Esophagus squamous epithelium (tissue), 5 donors: ENCODE measurements around the gene RNF215. TPM values are rescaled to one million over a fixed set of nuclear protein-coding genes. Genes with fewer than 3 reads are reported as not detected.

Experiments
- DNase-seq: peaks from one replicate; lab custom pipeline; 2025; lab: John Stamatoyannopoulos, UW
- H3K27ac ChIP-seq, 4 donors: fragments of 200-600 bp; sonication (generic); one replicate each; pipeline ENCODE4 v1.5.1; 2016 to 2019; ENCODE audit warnings: mild to moderate bottlenecking in 1 of 4
- H3K27me3 ChIP-seq, 4 donors: fragments of 200-600 bp; sonication (generic); 1 replicate in 3 of 4; 2 replicates in 1 of 4; pipeline versions ENCODE4 v1.5.1 to v1.6.0; 2017 to 2021; ENCODE audit warnings: antibody characterized with exemption in 1 of 4
- H3K36me3 ChIP-seq, 3 donors: fragments of 200-600 bp; sonication (generic); one replicate each; pipeline ENCODE4 v1.5.1; 2016 to 2019
- H3K4me1 ChIP-seq, 3 donors: fragments of 200-600 bp; sonication (generic); one replicate each; pipeline ENCODE4 v1.5.1; 2017 to 2019
- H3K4me3 ChIP-seq, 4 donors: fragments of 200-600 bp; sonication (generic); 1 replicate in 3 of 4; 2 replicates in 1 of 4; pipeline ENCODE4 v1.5.1; 2016 to 2019; ENCODE audit warnings: mild to moderate bottlenecking in 2 of 4, moderate library complexity in 1 of 4
- H3K9me3 ChIP-seq, 3 donors: fragments of 200-600 bp; sonication (generic); one replicate each; pipeline ENCODE4 v1.5.1; 2016 to 2019
- POLR2A ChIP-seq, 4 donors: fragments of 450-650 bp; IDR thresholded peaks; one replicate each; pipeline ENCODE4 v1.6.1; 2017; ENCODE audit warnings: antibody characterized with exemption in 4 of 4, mild to moderate bottlenecking in 4 of 4, moderate library complexity in 3 of 4
- WGBS, 2 donors: methylation state at CpG; one replicate each; pipeline ENCODE4 v1.1.5; 2018; 5-methylcytosine and 5-hydroxymethylcytosine counted together
- intact Hi-C: fragments of 100-400 bp; cut with DNase I; formaldehyde crosslinking; loops from one replicate; pipeline ENCODE4 v1.15.0; 2022
- total RNA-seq, 4 donors: library from RNA; depleted of rRNA; stranded (reverse); fragments of >200 nt; gene quantifications; one replicate each; pipeline ENCODE4 v1.1.0, GENCODE V29; 2016
- TF ChIP-seq, protein P1 (sequence below), 6 experiments: fragments of 450-650 bp in 4 of 6; fragments of 200-600 bp in 2 of 6; sonication (generic) in 2 of 6; IDR thresholded peaks; one replicate each; pipeline ENCODE4 v1.5.1; 2016 to 2019; ENCODE audit warnings: antibody characterized with exemption in 6 of 6, mild to moderate bottlenecking in 4 of 6, moderate library complexity in 4 of 6
- donor health status: DM: yes; HTN: yes; CAD: no.

RNF215 gene
- total RNA-seq, 4 donors from 2014 or later: 2.3 to 8.4 (median 3.9) TPM

DNA sequence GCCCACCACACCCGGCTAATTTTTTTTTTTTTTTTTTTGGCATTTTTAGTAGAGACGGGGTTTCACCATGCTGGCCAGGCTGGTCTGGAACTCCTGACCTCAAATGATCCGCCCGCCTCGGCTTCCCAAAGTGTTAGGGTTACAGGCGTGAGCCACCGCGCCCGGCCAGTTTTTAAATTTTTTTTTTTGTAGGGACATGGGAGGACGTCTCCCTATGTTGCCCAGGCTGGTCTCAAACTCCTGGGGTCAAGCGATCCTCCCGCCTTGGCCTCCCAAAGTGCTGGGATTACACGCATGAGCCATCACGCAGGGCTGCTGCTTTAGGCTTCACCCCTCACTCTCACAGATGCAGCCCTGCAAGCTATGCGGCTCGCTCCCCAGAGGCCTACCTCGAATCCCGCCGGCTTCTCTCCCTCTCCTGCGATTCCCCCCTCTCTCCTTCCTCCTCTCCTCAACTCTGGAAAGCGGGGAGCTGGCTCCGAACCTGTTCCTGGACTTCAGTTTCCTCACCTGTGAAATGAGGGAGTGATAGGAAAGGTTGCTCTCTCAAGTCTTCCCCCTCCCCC, 29.5 kb downstream of the RNF215 start:
- intact Hi-C loops: no loop called here
- H3K4me3 ChIP-seq: peak overlapping the region in 3 of 4 donors; percentile 77 to 94 (median 89)
- H3K36me3 ChIP-seq: peaks cover 2 to 10% (median 2%) of the 10 kb centered on the region in 3 donors
- no peak for TF ChIP-seq POLR2A (IDR thresholded peaks at IDR 0.05)
- TF ChIP-seq, protein P1, sequence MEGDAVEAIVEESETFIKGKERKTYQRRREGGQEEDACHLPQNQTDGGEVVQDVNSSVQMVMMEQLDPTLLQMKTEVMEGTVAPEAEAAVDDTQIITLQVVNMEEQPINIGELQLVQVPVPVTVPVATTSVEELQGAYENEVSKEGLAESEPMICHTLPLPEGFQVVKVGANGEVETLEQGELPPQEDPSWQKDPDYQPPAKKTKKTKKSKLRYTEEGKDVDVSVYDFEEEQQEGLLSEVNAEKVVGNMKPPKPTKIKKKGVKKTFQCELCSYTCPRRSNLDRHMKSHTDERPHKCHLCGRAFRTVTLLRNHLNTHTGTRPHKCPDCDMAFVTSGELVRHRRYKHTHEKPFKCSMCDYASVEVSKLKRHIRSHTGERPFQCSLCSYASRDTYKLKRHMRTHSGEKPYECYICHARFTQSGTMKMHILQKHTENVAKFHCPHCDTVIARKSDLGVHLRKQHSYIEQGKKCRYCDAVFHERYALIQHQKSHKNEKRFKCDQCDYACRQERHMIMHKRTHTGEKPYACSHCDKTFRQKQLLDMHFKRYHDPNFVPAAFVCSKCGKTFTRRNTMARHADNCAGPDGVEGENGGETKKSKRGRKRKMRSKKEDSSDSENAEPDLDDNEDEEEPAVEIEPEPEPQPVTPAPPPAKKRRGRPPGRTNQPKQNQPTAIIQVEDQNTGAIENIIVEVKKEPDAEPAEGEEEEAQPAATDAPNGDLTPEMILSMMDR (IDR thresholded peaks at IDR 0.05): no peak
- no peak for DNase-seq
- H3K27ac ChIP-seq: no peak overlapping the region
- no peaks in the 10 kb centered on the region for H3K9me3 ChIP-seq
- H3K27me3 ChIP-seq: no peaks in the 10 kb centered on the region
- peaks cover 16 to 39% (median 22%) of the 10 kb centered on the region in 3 donors for H3K4me1 ChIP-seq
- WGBS, 2 donors: 59 to 64% methylated on average over 21 to 22 of the region's 22 CpGs

DNA sequence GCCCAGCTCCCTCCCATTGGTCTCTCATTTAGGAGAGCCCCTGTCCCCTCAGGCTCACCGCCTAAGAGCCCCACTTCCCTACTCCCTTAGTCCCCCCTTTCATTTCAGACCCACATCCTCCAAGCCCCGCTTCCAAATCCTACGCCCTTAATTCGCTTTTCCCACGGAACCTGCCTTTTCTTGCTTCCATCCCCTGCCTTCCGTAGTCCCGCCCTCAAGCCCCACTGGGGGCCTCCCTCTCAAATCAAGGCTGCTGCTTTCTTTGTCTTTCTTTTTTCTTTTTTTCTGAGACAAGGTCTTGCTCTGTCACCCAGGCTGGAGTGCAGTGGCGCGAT, 30.0 kb downstream of the RNF215 start:
- H3K36me3 ChIP-seq: peaks cover 7 to 15% (median 8%) of the 10 kb centered on the region in 3 donors

DNA sequence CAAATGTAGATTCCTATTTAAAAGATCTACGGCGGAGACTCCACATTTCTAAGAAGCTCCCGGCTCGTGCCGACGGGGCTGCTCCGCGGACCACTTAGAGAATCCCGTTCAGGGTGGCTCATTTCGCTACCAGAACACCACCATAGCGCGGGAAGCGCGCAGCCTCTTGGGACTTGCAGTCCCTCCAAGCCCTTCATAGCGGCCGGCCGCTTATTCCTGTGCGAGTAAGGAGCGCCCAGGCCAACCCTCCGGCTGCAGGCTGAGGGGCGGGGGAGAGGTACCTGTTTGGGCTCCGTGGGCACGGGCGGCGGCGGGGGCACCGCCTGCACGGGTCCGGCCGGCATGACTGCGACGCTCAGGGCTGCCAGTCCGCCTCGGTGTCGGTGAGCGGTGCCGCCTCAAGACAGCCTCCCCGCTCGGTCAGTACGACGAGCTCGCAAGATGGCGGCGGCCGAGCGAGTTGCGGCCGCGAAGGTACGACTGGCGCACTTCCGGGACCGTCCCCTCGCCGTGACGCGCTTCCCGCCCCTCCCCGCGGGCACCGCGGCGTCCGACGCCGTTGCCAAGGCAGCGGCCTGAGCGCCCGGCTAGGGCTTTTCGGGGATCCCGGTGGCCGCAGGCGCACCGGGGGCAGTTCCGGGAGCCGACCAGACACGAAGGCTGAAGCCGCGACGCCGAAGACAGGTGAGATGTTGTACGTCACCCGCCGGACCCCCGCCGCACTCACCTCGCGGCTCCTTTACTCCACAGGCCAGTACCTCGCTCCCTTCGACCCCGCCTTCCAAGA, 30.6 kb downstream of the RNF215 start, which contains the start of the genes CCDC157 and SF3A1:
CCDC157 (plus strand) TSS at position 559 of the 787 bp plus-strand sequence. CDS start 8,994 bp downstream, outside the sequence.
SF3A1 (minus strand) TSS at position 446 of the 787 bp plus-strand sequence; CDS start at position 344, 102 bp downstream.
- 0% methylated on average over 12 to 37 of the region's 91 CpGs for WGBS, 2 donors
- H3K27me3 ChIP-seq: no peaks in the 10 kb centered on the region
- H3K4me3 ChIP-seq: peak within 1 kb of the TSS; percentile 64 to 94 (median 83)
- TF ChIP-seq, protein P1 (IDR thresholded peaks at IDR 0.05): peak in 1 of 6 experiments; percentile 2
- TF ChIP-seq POLR2A (IDR thresholded peaks at IDR 0.05): peak in 2 of 4 donors; percentile 88 to 92
- H3K4me1 ChIP-seq: peaks cover 16 to 39% (median 26%) of the 10 kb centered on the region in 3 donors
- no peaks in the 10 kb centered on the region for H3K9me3 ChIP-seq
- H3K36me3 ChIP-seq: peaks cover 13 to 21% (median 13%) of the 10 kb centered on the region in 3 donors
- intact Hi-C loops: no loop called here
- DNase-seq: peak; percentile 69
- peak within 1 kb of the TSS; percentile 96 to 99 (median 98) for H3K27ac ChIP-seq

More for the DNA sequence above, 30.0 kb downstream of the RNF215 start:
- no peaks in the 10 kb centered on the region for H3K9me3 ChIP-seq
- DNase-seq: no peak
- peak overlapping the region; percentile 96 to 99 (median 98) for H3K27ac ChIP-seq
- intact Hi-C loops: no loop called here
- peak overlapping the region; percentile 64 to 94 (median 83) for H3K4me3 ChIP-seq
- peaks cover 16 to 39% (median 22%) of the 10 kb centered on the region in 3 donors for H3K4me1 ChIP-seq
- TF ChIP-seq, protein P1 (IDR thresholded peaks at IDR 0.05): no peak
- TF ChIP-seq POLR2A (IDR thresholded peaks at IDR 0.05): no peak
- no peaks in the 10 kb centered on the region for H3K27me3 ChIP-seq
- 3 to 6% methylated on average over 9 of the region's 9 CpGs for WGBS, 2 donors

DNA sequence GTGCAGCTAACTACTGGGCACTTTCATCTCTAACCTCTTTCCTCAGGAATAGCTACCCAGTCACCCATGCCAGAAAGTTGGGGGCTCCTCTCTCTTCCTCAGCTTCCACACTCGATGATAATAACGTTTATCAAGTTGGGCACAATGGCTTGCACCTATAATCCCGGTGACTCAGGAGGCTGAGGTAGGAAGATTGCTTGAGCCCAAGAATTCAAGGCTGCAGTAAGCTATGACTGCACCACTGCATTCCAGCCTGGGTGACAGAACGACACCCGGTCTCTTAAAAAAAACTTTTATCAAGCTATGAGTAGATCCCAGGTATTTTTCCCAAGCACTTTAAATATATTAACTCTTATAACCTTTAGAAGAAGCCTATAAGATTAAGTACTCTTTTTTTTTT, 32.6 kb downstream of the RNF215 start:
- no peaks in the 10 kb centered on the region for H3K27me3 ChIP-seq
- no peaks in the 10 kb centered on the region for H3K9me3 ChIP-seq
- H3K36me3 ChIP-seq: peaks cover 15 to 41% (median 21%) of the 10 kb centered on the region in 3 donors
- intact Hi-C loops: no loop called here
- peak overlapping the region in 3 of 4 donors; percentile 77 to 94 (median 89) for H3K4me3 ChIP-seq
- WGBS, 2 donors: 47 to 56% methylated on average over 4 to 5 of the region's 5 CpGs
- no peak overlapping the region for H3K27ac ChIP-seq
- peaks cover 16 to 51% (median 27%) of the 10 kb centered on the region in 3 donors for H3K4me1 ChIP-seq
- TF ChIP-seq, protein P1 (IDR thresholded peaks at IDR 0.05): no peak
- TF ChIP-seq POLR2A (IDR thresholded peaks at IDR 0.05): no peak
- DNase-seq: no peak
